Coronary artery (tissue), 2 donors: ENCODE results near the gene CREBBP.

ENCODE experiments used
- DNase-seq: peaks from one replicate; pipeline ENCODE4 v3.0.0-alpha.2; 2017; ENCODE audit warnings: low spot score
- H3K27ac ChIP-seq, 2 donors: fragments of 200-600 bp; sonication (generic); one replicate each; pipeline ENCODE4 v1.5.1; 2016 to 2019
- H3K4me3 ChIP-seq: fragments of 200-600 bp; sonication (generic); 2 replicates; pipeline ENCODE4 v1.5.1; 2016; ENCODE audit warnings: mild to moderate bottlenecking, moderate library complexity
- CTCF ChIP-seq: fragments of 200-600 bp; sonication (generic); IDR thresholded peaks from one replicate; pipeline ENCODE4 v1.5.1; 2019; ENCODE audit warnings: antibody characterized with exemption

CREBBP gene

GRCh38 chr16:3776316-3776715, 104.2 kb downstream of the CREBBP start:
- no peak overlapping the region for H3K4me3 ChIP-seq
- no peak for TF ChIP-seq CTCF
- no peak overlapping the region for H3K27ac ChIP-seq
- no peak for DNase-seq

- Histone ChIP-seq H3K27ac (no peak overlapping the region), H3K4me3 (no peak overlapping the region)
These were observed 105.7 kb downstream of the CREBBP start for GRCh38 chr16:3774819-3775218.

GRCh38 chr16:3774156-3774767, 106.3 kb downstream of the CREBBP start:
- no peak for TF ChIP-seq CTCF
- no peak overlapping the region for H3K4me3 ChIP-seq
- DNase-seq = no peak
- no peak overlapping the region for H3K27ac ChIP-seq

More at GRCh38 chr16:3774819-3775218, 105.7 kb downstream of the CREBBP start:
- TF ChIP-seq CTCF = no peak
- no peak for DNase-seq

GRCh38 chr16:3773663-3774062, 106.8 kb downstream of the CREBBP start:
- no peak for TF ChIP-seq CTCF
- H3K4me3 ChIP-seq = no peak overlapping the region
- no peak for DNase-seq
- H3K27ac ChIP-seq = no peak overlapping the region

- no peak for DNase-seq
- Histone ChIP-seq H3K27ac (no peak overlapping the region), H3K4me3 (no peak overlapping the region)
- no peak for TF ChIP-seq CTCF
These were observed 109.0 kb downstream of the CREBBP start for GRCh38 chr16:3771513-3771912.

GRCh38 chr16:3770530-3770929, 110.0 kb downstream of the CREBBP start:
- Histone ChIP-seq H3K27ac (no peak overlapping the region), H3K4me3 (no peak overlapping the region)
- no peak for DNase-seq
- no peak for TF ChIP-seq CTCF

GRCh38 chr16:3769942-3770341, 110.6 kb downstream of the CREBBP start:
- no peak for DNase-seq
- no peak for TF ChIP-seq CTCF
- H3K4me3 ChIP-seq = no peak overlapping the region
- H3K27ac ChIP-seq = no peak overlapping the region
